ENCODE results near the gene RFX4. TPM values are rescaled to one million over a fixed set of nuclear protein-coding genes. Genes with fewer than 3 reads are reported as not detected.
"Not testable (repeated sequence)": the region's sequence is repeated elsewhere in the genome, so short reads cannot be mapped to it uniquely, and the experiment has no call there.

RFX4 gene
- total RNA-seq, 2 experiments from 2014 or later, result not detected

- H3K4me1 Mint-ChIP-seq, result no peaks in the 10 kb centered on the region
- H3K9me3 Mint-ChIP-seq, result no peaks in the 10 kb centered on the region
- peaks cover 15% of the 10 kb centered on the region for H3K27me3 Mint-ChIP-seq
- CTCF ChIA-PET, result no interaction called here
- no peak overlapping the region for H3K27ac Mint-ChIP-seq
- no peaks in the 10 kb centered on the region for H3K36me3 Mint-ChIP-seq (ENCODE audit: low read depth)
- no peak overlapping the region for H3K4me3 Mint-ChIP-seq
- DNase-seq, result no peak
- POLR2A ChIA-PET, result no interaction called here
These were observed 89.0 kb downstream of the RFX4 start for GRCh38 chr12:106671840-106672239.

- no peak overlapping the region for H3K4me3 Mint-ChIP-seq
These were observed 89.7 kb downstream of the RFX4 start for GRCh38 chr12:106672314-106673025.

GRCh38 chr12:106673141-106673540, 90.3 kb downstream of the RFX4 start:
- ChIA-PET POLR2A (no interaction called here), CTCF (no interaction called here)
- DNase-seq, result no peak
- H3K36me3 Mint-ChIP-seq (ENCODE audit: low read depth), result no peaks in the 10 kb centered on the region
- peaks cover 9% of the 10 kb centered on the region for H3K27me3 Mint-ChIP-seq
- no peaks in the 10 kb centered on the region for H3K9me3 Mint-ChIP-seq
- H3K4me1 Mint-ChIP-seq, result no peaks in the 10 kb centered on the region
- H3K4me3 Mint-ChIP-seq, result no peak overlapping the region
- no peak overlapping the region for H3K27ac Mint-ChIP-seq

More at GRCh38 chr12:106672314-106673025, 89.7 kb downstream of the RFX4 start:
- ChIA-PET CTCF (no interaction called here), POLR2A (no interaction called here)
- Mint-ChIP-seq H3K9me3 (no peaks in the 10 kb centered on the region), H3K27me3 (peaks cover 12% of the 10 kb centered on the region), H3K27ac (no peak overlapping the region), H3K4me1 (no peaks in the 10 kb centered on the region), H3K36me3 (ENCODE audit: low read depth) (no peaks in the 10 kb centered on the region)
- no peak for DNase-seq

GRCh38 chr12:106675651-106676435, 93.0 kb downstream of the RFX4 start:
- no peaks in the 10 kb centered on the region for H3K4me1 Mint-ChIP-seq
- CTCF ChIA-PET, result no interaction called here
- no peak overlapping the region for H3K27ac Mint-ChIP-seq
- DNase-seq, result no peak
- H3K4me3 Mint-ChIP-seq, result no peak overlapping the region
- POLR2A ChIA-PET, result no interaction called here
- no peaks in the 10 kb centered on the region for H3K36me3 Mint-ChIP-seq (ENCODE audit: low read depth)
- H3K27me3 Mint-ChIP-seq, result peaks cover 7% of the 10 kb centered on the region
- no peaks in the 10 kb centered on the region for H3K9me3 Mint-ChIP-seq

- no peak for DNase-seq
- Mint-ChIP-seq H3K27ac (no peak overlapping the region), H3K9me3 (no peaks in the 10 kb centered on the region), H3K27me3 (no peaks in the 10 kb centered on the region), H3K4me1 (no peaks in the 10 kb centered on the region), H3K36me3 (ENCODE audit: low read depth) (no peaks in the 10 kb centered on the region), H3K4me3 (no peak overlapping the region)
- CTCF ChIA-PET, result no interaction called here
- POLR2A ChIA-PET, result no interaction called here
These were observed 96.8 kb downstream of the RFX4 start for GRCh38 chr12:106679574-106679973.

GRCh38 chr12:106680280-106680679, 97.5 kb downstream of the RFX4 start:
- H3K4me3 Mint-ChIP-seq, result no peak overlapping the region
- H3K27me3 Mint-ChIP-seq, result no peaks in the 10 kb centered on the region
- ChIA-PET POLR2A (no interaction called here), CTCF (interaction anchor here (0.6 kb wide), 1 partner anchor 69 kb away, joined by 3 read pairs; no protein-coding TSS in a partner anchor)
- H3K27ac Mint-ChIP-seq, result no peak overlapping the region
- H3K4me1 Mint-ChIP-seq, result no peaks in the 10 kb centered on the region
- no peaks in the 10 kb centered on the region for H3K9me3 Mint-ChIP-seq
- DNase-seq, result no peak
- no peaks in the 10 kb centered on the region for H3K36me3 Mint-ChIP-seq (ENCODE audit: low read depth)

GRCh38 chr12:106681210-106681609, 98.4 kb downstream of the RFX4 start:
- POLR2A ChIA-PET, result no interaction called here
- Mint-ChIP-seq H3K4me3 (no peak overlapping the region), H3K27me3 (no peaks in the 10 kb centered on the region), H3K27ac (no peak overlapping the region), H3K9me3 (no peaks in the 10 kb centered on the region), H3K4me1 (no peaks in the 10 kb centered on the region), H3K36me3 (ENCODE audit: low read depth) (no peaks in the 10 kb centered on the region)
- CTCF ChIA-PET, result no interaction called here
- no peak for DNase-seq

- no peak overlapping the region for H3K4me3 Mint-ChIP-seq
- no peaks in the 10 kb centered on the region for H3K9me3 Mint-ChIP-seq
- POLR2A ChIA-PET, result no interaction called here
- no peak overlapping the region for H3K27ac Mint-ChIP-seq
- CTCF ChIA-PET, result no interaction called here
- DNase-seq, result no peak
- H3K36me3 Mint-ChIP-seq (ENCODE audit: low read depth), result no peaks in the 10 kb centered on the region
- no peaks in the 10 kb centered on the region for H3K4me1 Mint-ChIP-seq
- no peaks in the 10 kb centered on the region for H3K27me3 Mint-ChIP-seq
These were observed 99.9 kb downstream of the RFX4 start for GRCh38 chr12:106682594-106683234.

- H3K9me3 Mint-ChIP-seq, result no peaks in the 10 kb centered on the region
- DNase-seq, result no peak
- H3K27ac Mint-ChIP-seq, result no peak overlapping the region
- CTCF ChIA-PET, result no interaction called here
- H3K27me3 Mint-ChIP-seq, result no peaks in the 10 kb centered on the region
- POLR2A ChIA-PET, result no interaction called here
- H3K4me1 Mint-ChIP-seq, result no peaks in the 10 kb centered on the region
- H3K4me3 Mint-ChIP-seq, result no peak overlapping the region
- no peaks in the 10 kb centered on the region for H3K36me3 Mint-ChIP-seq (ENCODE audit: low read depth)
These were observed 101.7 kb downstream of the RFX4 start for GRCh38 chr12:106684497-106684896.

- no peak for DNase-seq
- Mint-ChIP-seq H3K4me1 (no peaks in the 10 kb centered on the region), H3K4me3 (no peak overlapping the region), H3K9me3 (no peaks in the 10 kb centered on the region), H3K36me3 (ENCODE audit: low read depth) (no peaks in the 10 kb centered on the region), H3K27me3 (no peaks in the 10 kb centered on the region), H3K27ac (no peak overlapping the region)
- ChIA-PET POLR2A (no interaction called here), CTCF (no interaction called here)
These were observed 102.6 kb downstream of the RFX4 start for GRCh38 chr12:106685381-106685780.

GRCh38 chr12:106687672-106688071, 104.9 kb downstream of the RFX4 start:
- H3K4me1 Mint-ChIP-seq, result no peaks in the 10 kb centered on the region
- CTCF ChIA-PET, result interaction anchor here (0.6 kb wide), 1 partner anchor 1219 kb away, joined by 3 read pairs; no protein-coding TSS in a partner anchor

GRCh38 chr12:106690569-106691305, 107.9 kb downstream of the RFX4 start:
- Mint-ChIP-seq H3K27ac (no peak overlapping the region), H3K36me3 (ENCODE audit: low read depth) (no peaks in the 10 kb centered on the region), H3K4me3 (no peak overlapping the region), H3K27me3 (no peaks in the 10 kb centered on the region), H3K9me3 (no peaks in the 10 kb centered on the region), H3K4me1 (no peaks in the 10 kb centered on the region)
- CTCF ChIA-PET, result interaction anchor here (0.5 kb wide), 1 partner anchor 1064 kb away, joined by 9 read pairs; no protein-coding TSS in a partner anchor
- POLR2A ChIA-PET, result no interaction called here
- no peak for DNase-seq

More at GRCh38 chr12:106687672-106688071, 104.9 kb downstream of the RFX4 start:
- H3K27ac Mint-ChIP-seq, result no peak overlapping the region
- H3K4me3 Mint-ChIP-seq, result no peak overlapping the region
- H3K9me3 Mint-ChIP-seq, result no peaks in the 10 kb centered on the region
- DNase-seq, result no peak
- H3K27me3 Mint-ChIP-seq, result no peaks in the 10 kb centered on the region
- POLR2A ChIA-PET, result no interaction called here
- no peaks in the 10 kb centered on the region for H3K36me3 Mint-ChIP-seq (ENCODE audit: low read depth)

- DNase-seq; H3K27me3 Mint-ChIP-seq; H3K36me3 Mint-ChIP-seq (ENCODE audit: low read depth); H3K4me1 Mint-ChIP-seq; H3K27ac Mint-ChIP-seq; H3K4me3 Mint-ChIP-seq; POLR2A ChIA-PET; H3K9me3 Mint-ChIP-seq; CTCF ChIA-PET: not testable (repeated sequence)
These were observed 109.2 kb downstream of the RFX4 start for GRCh38 chr12:106692033-106692432.

Data from activated CD4-positive, alpha-beta T cell treated with anti-CD3 and anti-CD28 coated beads, Interleukin-2, amount 10 ng/mL, durations not matched to agents 7 days and 5 days (primary cell).